Thyroid gland (tissue), 4 donors: ENCODE measurements around the gene TCF7. TPM values are rescaled to one million over a fixed set of nuclear protein-coding genes. Genes with fewer than 3 reads are reported as not detected.

Experiments
- DNase-seq, 2 donors: peaks; one replicate each; pipeline ENCODE4 v3.0.0-alpha.2; 2019
- H3K27ac ChIP-seq, 3 donors: fragments of 200-600 bp; sonication (generic); 1 replicate in 2 of 3; 2 replicates in 1 of 3; pipeline ENCODE4 v1.5.1; 2016 to 2019; ENCODE audit warnings: mild to moderate bottlenecking in 1 of 3, moderate library complexity in 1 of 3
- H3K27me3 ChIP-seq: fragments of 200-600 bp; sonication (generic); one replicate; pipeline ENCODE4 v1.5.1; 2019
- H3K36me3 ChIP-seq, 2 donors: fragments of 200-600 bp; sonication (generic); one replicate each; pipeline ENCODE4 v1.5.1; 2016 to 2019
- H3K4me1 ChIP-seq, 2 donors: fragments of 200-600 bp; sonication (generic); one replicate each; pipeline ENCODE4 v1.5.1; 2017 to 2019
- H3K4me3 ChIP-seq, 3 donors: fragments of 200-600 bp; sonication (generic); replicated peaks in 1 of 3; 1 replicate in 2 of 3; 2 replicates in 1 of 3; pipeline ENCODE4 v1.5.1; 2016; ENCODE audit warnings: mild to moderate bottlenecking in 1 of 3
- H3K9me3 ChIP-seq: fragments of 200-600 bp; sonication (generic); one replicate; pipeline ENCODE4 v1.5.1; 2017
- POLR2A ChIP-seq, 2 donors: fragments of 450-650 bp; IDR thresholded peaks; one replicate each; pipeline ENCODE4 v1.6.1; 2017; ENCODE audit warnings: antibody characterized with exemption in 2 of 2, mild to moderate bottlenecking in 2 of 2, moderate library complexity in 1 of 2
- WGBS, 2 donors: methylation state at CpG; one replicate each; pipeline ENCODE4 v1.1.5; 2017; 5-methylcytosine and 5-hydroxymethylcytosine counted together
- intact Hi-C: fragments of 100-400 bp; cut with DNase I; formaldehyde crosslinking; loops from one replicate; pipeline ENCODE4 v1.15.1; 2023
- total RNA-seq, 4 donors: library from RNA; depleted of rRNA; stranded (reverse); fragments of >200 nt; gene quantifications; one replicate each; pipeline ENCODE4 v1.2.3, GENCODE V29; 2016
- TF ChIP-seq, protein P1 (sequence below), 6 experiments: fragments of 200-600 bp in 3 of 6; fragments of 450-650 bp in 3 of 6; sonication (generic) in 3 of 6; IDR thresholded peaks; one replicate each; pipeline ENCODE4 v1.5.1; 2016 to 2019; ENCODE audit warnings: antibody characterized with exemption in 6 of 6, mild to moderate bottlenecking in 2 of 6, inconsistent platforms in 1 of 6, moderate library complexity in 1 of 6

Gene TCF7
- 10 to 100 TPM in 1 of 4 donors, 1 to 10 TPM in 3; 7.4 to 11.8 (median 8.9) TPM for total RNA-seq

DNA sequence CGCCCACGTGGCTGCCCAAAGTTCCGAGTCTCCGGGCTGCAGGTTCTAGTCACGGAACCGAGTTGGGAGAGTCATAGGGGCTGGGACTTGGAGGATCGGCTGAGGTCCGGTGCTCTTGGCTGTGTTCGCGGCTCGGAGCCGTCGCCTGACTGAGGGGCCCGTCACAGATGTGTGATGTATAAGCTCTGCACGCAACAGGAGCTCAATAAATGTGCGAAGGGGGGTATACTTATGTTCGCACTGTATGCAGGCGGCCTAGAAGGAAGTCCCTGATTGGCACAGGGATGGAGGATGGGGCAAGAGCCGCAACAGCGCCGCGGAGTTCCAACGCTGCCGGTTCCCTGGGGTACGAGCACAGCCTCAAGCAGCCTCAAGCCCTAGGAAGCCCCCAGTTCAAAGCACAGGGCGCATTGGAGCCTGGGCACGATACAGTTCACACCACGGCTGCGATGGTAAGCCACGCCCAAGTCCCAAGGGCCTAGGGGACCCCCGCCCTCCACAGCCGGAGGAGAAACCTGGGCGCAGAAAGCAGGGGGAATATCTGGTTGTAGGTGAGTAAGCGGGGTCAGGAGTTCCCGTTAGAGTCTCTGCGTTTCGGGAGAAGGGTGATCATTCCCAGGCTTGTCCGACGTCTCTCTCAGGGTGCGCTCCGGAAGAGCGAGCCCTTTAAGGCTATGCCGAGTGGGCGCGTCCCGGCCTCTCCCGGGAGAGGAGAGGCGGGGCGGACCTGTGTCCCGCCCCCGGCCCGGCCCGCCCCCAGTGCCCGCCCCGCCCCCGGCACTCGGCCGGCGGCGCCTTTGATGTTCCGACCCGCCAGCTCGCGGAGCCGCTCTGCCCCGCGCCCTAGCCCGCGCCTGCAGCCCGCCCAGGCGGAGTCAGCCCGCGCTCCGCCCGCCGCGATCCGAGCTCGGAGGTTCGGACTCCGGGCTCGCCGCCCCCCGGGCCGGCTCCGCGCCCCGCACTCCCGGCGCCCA, at the start of gene TCF7:
Gene TCF7, plus strand, starts transcription at position 780 of the 974 bp plus-strand sequence. CDS start 226 bp downstream, outside the sequence.
- Histone ChIP-seq H3K4me3 (peak within 1 kb of the TSS in 2 of 3 donors; percentile 47 to 50), H3K27ac (peak within 1 kb of the TSS; percentile 18 to 85 (median 66)), H3K9me3 (no peaks in the 10 kb centered on the region), H3K36me3 (no peaks in the 10 kb centered on the region), H3K27me3 (no peaks in the 10 kb centered on the region), H3K4me1 (peaks cover 30 to 42% of the 10 kb centered on the region in 2 donors)
- peak; percentile 74 to 80 for DNase-seq
- 13 to 20% methylated on average over 16 to 25 of the region's 90 CpGs for WGBS, 2 donors
- TF ChIP-seq POLR2A (IDR thresholded peaks at IDR 0.05), result peak; percentile 44 to 87
- TF ChIP-seq, protein P1, sequence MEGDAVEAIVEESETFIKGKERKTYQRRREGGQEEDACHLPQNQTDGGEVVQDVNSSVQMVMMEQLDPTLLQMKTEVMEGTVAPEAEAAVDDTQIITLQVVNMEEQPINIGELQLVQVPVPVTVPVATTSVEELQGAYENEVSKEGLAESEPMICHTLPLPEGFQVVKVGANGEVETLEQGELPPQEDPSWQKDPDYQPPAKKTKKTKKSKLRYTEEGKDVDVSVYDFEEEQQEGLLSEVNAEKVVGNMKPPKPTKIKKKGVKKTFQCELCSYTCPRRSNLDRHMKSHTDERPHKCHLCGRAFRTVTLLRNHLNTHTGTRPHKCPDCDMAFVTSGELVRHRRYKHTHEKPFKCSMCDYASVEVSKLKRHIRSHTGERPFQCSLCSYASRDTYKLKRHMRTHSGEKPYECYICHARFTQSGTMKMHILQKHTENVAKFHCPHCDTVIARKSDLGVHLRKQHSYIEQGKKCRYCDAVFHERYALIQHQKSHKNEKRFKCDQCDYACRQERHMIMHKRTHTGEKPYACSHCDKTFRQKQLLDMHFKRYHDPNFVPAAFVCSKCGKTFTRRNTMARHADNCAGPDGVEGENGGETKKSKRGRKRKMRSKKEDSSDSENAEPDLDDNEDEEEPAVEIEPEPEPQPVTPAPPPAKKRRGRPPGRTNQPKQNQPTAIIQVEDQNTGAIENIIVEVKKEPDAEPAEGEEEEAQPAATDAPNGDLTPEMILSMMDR (IDR thresholded peaks at IDR 0.05), result no peak
- intact Hi-C loops, result no loop called here

DNA sequence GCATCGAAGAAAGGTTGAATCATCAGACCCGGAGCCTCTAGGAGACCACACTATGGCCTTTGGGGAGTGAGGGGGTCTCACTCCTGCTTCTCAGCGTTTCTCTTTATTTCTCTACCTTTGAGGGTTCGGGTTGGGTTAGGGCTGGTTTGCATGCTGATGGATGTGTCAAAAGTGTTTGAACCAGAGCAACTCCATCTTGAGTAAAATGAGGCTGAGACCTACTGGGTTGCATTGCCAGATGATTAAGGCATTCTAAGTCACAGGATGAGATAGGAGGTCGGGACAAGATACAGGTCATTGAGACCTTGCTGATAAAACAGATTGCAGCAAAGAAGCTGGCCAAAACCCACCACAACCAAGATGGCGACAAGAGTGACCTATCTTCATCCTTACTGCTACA, 44.9 kb upstream of the TCF7 start:
- H3K36me3 ChIP-seq, result no peaks in the 10 kb centered on the region
- DNase-seq, result no peak
- 88 to 92% methylated on average over 6 of the region's 6 CpGs for WGBS, 2 donors
- H3K4me1 ChIP-seq, result peaks cover 0 to 7% of the 10 kb centered on the region in 2 donors
- no peak for TF ChIP-seq POLR2A (IDR thresholded peaks at IDR 0.05)
- TF ChIP-seq, protein P1 (IDR thresholded peaks at IDR 0.05), result no peak
- no peak overlapping the region for H3K27ac ChIP-seq
- intact Hi-C loops, result no loop called here
- no peak overlapping the region for H3K4me3 ChIP-seq
- H3K27me3 ChIP-seq, result no peaks in the 10 kb centered on the region
- no peaks in the 10 kb centered on the region for H3K9me3 ChIP-seq

DNA sequence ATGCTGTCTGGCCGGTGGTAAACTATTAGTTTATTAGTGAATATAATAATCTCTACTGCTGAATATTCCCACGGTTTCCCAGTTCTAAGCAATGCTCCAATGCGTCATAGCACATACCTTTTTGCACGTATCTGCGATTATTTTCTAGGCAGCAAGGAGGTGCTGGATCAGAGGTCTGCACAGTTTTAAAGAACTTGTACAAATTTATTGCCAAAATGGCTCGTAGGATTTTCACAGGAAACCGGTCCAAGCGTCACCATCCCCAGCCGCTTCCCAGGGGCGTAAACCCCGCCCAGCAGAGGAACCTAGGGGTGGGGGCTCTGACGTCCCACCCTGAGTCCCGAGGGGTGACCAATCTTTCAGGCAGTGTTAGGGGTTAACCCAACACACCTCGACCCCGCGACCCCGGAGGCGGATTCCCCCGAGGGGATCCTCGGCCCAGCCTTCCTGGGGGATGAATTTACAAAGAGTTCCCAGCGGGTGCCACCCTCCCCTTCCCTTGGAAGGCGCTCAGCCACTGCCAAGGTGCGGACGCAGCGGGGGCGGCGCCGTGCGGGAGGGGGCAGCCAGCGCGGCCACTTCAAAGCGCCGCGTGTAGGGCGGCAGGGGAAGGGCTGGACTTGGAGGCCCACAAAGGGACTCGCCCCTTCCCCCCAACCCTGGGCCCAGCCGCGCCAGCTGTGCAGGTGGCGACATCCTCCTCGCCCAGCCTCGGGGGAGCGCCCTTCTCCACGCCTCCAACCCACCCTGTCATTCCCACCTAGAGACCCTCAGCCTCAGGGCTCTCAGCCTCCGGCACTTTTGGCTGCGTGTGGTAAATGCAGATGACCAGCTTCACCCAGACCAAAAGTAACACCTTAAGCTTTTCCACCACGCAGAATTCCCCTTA, 43.5 kb upstream of the TCF7 start:
- WGBS, 2 donors, result 15 to 19% methylated on average over 21 to 31 of the region's 46 CpGs
- no peaks in the 10 kb centered on the region for H3K9me3 ChIP-seq
- DNase-seq, result peak; percentile 29 to 36
- no peaks in the 10 kb centered on the region for H3K36me3 ChIP-seq
- peaks cover 0 to 7% of the 10 kb centered on the region in 2 donors for H3K4me1 ChIP-seq
- TF ChIP-seq, protein P1 (IDR thresholded peaks at IDR 0.05), result no peak
- no peak for TF ChIP-seq POLR2A (IDR thresholded peaks at IDR 0.05)
- peak overlapping the region; percentile 6 to 32 (median 19) for H3K4me3 ChIP-seq
- intact Hi-C loops, result no loop called here
- H3K27me3 ChIP-seq, result no peaks in the 10 kb centered on the region
- H3K27ac ChIP-seq, result no peak overlapping the region

DNA sequence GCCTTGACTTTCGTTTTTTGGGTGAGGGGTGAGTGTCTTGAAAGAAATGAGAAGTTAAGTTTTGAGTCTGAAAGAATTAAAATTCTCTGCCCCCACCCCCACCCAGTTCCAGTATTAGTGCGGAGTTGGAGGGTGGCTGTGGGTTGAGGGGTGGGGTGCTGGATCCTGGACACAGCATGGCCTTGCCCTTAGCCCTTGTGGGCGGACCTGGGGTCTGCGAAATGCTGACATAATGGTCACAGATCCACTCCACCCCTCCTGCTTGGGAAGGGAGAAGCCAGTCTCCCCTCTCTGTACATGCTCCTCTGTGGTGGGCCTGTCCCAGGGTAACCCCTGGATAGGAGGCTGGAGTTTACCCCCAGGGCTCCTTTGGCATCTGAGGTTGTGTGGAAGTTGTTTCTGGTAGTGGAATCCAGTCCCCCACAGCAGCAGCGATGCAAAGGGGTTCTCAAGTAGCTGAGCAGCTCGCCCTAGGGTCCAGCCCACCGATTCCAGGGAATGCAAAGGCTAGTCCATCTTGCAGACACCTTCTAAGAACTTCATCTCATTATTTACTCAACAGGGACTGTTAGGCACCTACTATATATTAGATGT, 42.8 kb upstream of the TCF7 start:
- WGBS, 2 donors, result 71 to 74% methylated on average over 6 to 7 of the region's 7 CpGs
- Histone ChIP-seq H3K27ac (no peak overlapping the region), H3K27me3 (no peaks in the 10 kb centered on the region), H3K36me3 (no peaks in the 10 kb centered on the region), H3K4me3 (no peak overlapping the region), H3K4me1 (peaks cover 0 to 7% of the 10 kb centered on the region in 2 donors), H3K9me3 (no peaks in the 10 kb centered on the region)
- DNase-seq, result no peak
- TF ChIP-seq POLR2A (IDR thresholded peaks at IDR 0.05), result no peak
- TF ChIP-seq, protein P1 (IDR thresholded peaks at IDR 0.05), result no peak
- intact Hi-C loops, result no loop called here
